Endothelial cell (in vitro differentiated cells): ENCODE data around the gene TRHDE. TPM values are rescaled to one million over a fixed set of nuclear protein-coding genes. Genes with fewer than 3 reads are reported as not detected.

Experiments
- DNase-seq: peaks from one replicate; pipeline ENCODE4 v3.0.0; 2021; ENCODE audit warnings: low spot score
- H3K27ac Mint-ChIP-seq: one replicate; pipeline ENCODE4 v1.8.0; 2021; ENCODE audit warnings: mixed read lengths, inconsistent platforms; ENCODE audit not compliant: unreplicated experiment
- H3K27me3 Mint-ChIP-seq: one replicate; pipeline ENCODE4 v1.8.0; 2021; ENCODE audit warnings: mild to moderate bottlenecking, moderate library complexity, mixed read lengths, inconsistent platforms; ENCODE audit not compliant: unreplicated experiment
- H3K36me3 Mint-ChIP-seq: one replicate; pipeline ENCODE4 v1.8.0; 2021; ENCODE audit warnings: mild to moderate bottlenecking, low read depth, mixed read lengths, inconsistent platforms; ENCODE audit not compliant: unreplicated experiment
- H3K4me1 Mint-ChIP-seq: one replicate; pipeline ENCODE4 v1.8.0; 2021; ENCODE audit warnings: mild to moderate bottlenecking, mixed read lengths, inconsistent platforms; ENCODE audit not compliant: unreplicated experiment
- H3K4me3 Mint-ChIP-seq: one replicate; pipeline ENCODE4 v1.8.0; 2021; ENCODE audit warnings: mild to moderate bottlenecking, mixed read lengths, inconsistent platforms; ENCODE audit not compliant: unreplicated experiment
- H3K9me3 Mint-ChIP-seq: one replicate; pipeline ENCODE4 v1.8.0; 2021; ENCODE audit warnings: mixed read lengths, inconsistent platforms; ENCODE audit not compliant: unreplicated experiment
- total RNA-seq: library from RNA; stranded (reverse); fragmentation: NEBNext Ultra II Directional; extraction: Animal tissue kit (Norgen Biotek cat#: 25700); gene quantifications from one replicate; pipeline ENCODE4 v1.2.1, GENCODE V29; 2021; ENCODE audit not compliant: unreplicated experiment
- TF ChIP-seq, protein P1 (sequence below): fragments of 200-600 bp; sonication (generic); IDR thresholded peaks from one replicate; pipeline ENCODE4 v1.5.0; 2021; ENCODE audit warnings: antibody characterized with exemption; ENCODE audit not compliant: unreplicated experiment

The TRHDE gene
- total RNA-seq, 1 donor from 2014 or later: 0.54 TPM

DNA sequence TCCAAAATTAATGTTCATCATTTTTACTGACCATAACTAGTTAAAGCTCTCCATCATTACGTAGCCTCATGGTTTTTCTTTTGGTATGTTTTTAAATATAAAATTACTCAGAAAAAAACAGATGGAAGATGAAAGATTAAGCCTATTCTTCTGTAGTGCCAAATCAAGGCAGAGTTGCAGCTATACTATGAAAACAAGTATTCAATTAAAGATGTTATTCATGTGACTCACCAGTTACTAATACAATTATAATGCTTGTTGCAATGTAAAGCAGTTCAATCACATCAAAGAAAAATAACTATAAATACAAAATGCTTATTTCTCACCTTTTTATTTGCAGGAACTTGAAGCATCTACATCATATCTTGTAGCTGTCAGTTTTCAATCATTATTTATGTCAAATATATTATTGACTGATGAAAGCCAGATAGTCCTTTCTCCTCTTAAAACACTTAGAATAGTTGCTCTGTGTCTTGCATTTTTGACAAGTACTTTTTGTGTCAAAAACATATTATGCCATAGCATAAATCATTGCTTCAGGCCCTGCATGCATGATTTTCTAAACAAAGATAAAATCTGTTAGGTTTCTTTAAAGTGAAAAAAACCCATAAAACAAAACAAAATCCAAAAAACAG, 36.0 kb upstream of the TRHDE start:
- DNase-seq: no peak
- Mint-ChIP-seq H3K4me3 (no peak overlapping the region), H3K36me3 (no peaks in the 10 kb centered on the region)

DNA sequence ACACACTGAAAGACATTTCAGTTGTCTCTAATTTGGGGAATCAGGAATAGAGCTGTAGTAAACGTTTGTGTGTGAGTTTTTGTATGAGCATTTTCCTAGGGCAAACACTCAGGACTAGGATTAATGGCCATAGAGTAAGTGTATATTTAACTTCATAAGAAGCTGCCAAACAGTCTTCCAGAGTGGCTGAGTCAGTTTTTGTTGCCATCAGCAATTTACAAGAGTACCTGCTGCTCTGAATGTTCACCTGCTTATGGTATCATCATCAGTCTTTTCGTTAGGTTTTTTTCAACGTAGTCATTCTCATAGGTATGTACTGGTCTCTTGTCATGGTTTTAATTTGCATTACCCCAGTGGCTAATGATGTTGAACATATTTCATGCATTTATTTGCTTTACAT, 30.6 kb upstream of the TRHDE start:
- Mint-ChIP-seq H3K4me3 (no peak overlapping the region), H3K36me3 (no peaks in the 10 kb centered on the region), H3K27me3 (no peaks in the 10 kb centered on the region), H3K4me1 (no peaks in the 10 kb centered on the region), H3K9me3 (no peaks in the 10 kb centered on the region), H3K27ac (no peak overlapping the region)
- TF ChIP-seq, protein P1, sequence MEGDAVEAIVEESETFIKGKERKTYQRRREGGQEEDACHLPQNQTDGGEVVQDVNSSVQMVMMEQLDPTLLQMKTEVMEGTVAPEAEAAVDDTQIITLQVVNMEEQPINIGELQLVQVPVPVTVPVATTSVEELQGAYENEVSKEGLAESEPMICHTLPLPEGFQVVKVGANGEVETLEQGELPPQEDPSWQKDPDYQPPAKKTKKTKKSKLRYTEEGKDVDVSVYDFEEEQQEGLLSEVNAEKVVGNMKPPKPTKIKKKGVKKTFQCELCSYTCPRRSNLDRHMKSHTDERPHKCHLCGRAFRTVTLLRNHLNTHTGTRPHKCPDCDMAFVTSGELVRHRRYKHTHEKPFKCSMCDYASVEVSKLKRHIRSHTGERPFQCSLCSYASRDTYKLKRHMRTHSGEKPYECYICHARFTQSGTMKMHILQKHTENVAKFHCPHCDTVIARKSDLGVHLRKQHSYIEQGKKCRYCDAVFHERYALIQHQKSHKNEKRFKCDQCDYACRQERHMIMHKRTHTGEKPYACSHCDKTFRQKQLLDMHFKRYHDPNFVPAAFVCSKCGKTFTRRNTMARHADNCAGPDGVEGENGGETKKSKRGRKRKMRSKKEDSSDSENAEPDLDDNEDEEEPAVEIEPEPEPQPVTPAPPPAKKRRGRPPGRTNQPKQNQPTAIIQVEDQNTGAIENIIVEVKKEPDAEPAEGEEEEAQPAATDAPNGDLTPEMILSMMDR: no peak
- no peak for DNase-seq

More for the DNA sequence above, 36.0 kb upstream of the TRHDE start:
- no peaks in the 10 kb centered on the region for H3K4me1 Mint-ChIP-seq
- no peaks in the 10 kb centered on the region for H3K9me3 Mint-ChIP-seq
- TF ChIP-seq, protein P1: no peak
- H3K27ac Mint-ChIP-seq: no peak overlapping the region
- no peaks in the 10 kb centered on the region for H3K27me3 Mint-ChIP-seq

DNA sequence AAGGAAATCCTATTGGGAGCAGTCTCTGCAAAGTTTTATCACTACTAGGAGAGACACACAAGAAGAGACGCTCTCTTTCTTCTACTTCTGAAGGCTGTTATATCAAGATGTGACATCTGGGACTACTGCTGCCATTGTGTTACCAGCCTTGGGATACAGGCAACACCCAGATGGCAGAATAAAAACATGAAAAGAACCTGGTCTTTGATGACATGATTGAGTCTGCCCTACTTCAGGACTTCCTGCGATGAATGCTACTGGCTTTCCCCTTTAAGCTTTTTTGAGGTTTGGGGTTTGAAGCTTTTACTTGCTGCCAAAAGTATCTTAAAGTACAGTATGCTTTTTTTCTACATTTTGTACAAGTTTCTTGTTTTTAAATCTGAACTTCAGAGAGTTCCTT, 29.2 kb upstream of the TRHDE start:
- H3K9me3 Mint-ChIP-seq: no peaks in the 10 kb centered on the region
- no peaks in the 10 kb centered on the region for H3K36me3 Mint-ChIP-seq
- no peak overlapping the region for H3K4me3 Mint-ChIP-seq
- no peaks in the 10 kb centered on the region for H3K4me1 Mint-ChIP-seq
- TF ChIP-seq, protein P1: no peak
- DNase-seq: no peak
- H3K27me3 Mint-ChIP-seq: no peaks in the 10 kb centered on the region
- H3K27ac Mint-ChIP-seq: no peak overlapping the region

DNA sequence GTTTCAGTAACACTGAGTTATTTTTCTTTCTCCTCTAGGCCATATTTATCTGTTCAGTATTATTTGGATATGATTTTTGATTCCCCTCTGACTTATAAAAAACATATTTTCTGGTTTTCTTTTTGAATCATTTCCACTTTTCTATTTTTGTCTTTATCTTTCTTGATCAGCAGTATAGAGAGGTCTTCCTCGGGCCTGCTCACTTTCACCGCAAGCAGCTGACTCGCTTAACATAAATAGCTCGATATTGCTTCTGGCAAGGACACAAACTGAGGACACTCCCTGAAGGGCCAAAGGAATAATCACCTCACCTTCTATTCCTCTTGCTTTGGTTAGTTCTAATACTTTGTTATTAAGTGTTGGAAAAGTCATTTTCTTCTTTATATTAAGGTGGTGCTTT, 25.8 kb upstream of the TRHDE start:
- Mint-ChIP-seq H3K27ac (no peak overlapping the region), H3K4me1 (no peaks in the 10 kb centered on the region), H3K36me3 (no peaks in the 10 kb centered on the region), H3K9me3 (no peaks in the 10 kb centered on the region), H3K27me3 (no peaks in the 10 kb centered on the region), H3K4me3 (no peak overlapping the region)
- TF ChIP-seq, protein P1: no peak
- DNase-seq: no peak

DNA sequence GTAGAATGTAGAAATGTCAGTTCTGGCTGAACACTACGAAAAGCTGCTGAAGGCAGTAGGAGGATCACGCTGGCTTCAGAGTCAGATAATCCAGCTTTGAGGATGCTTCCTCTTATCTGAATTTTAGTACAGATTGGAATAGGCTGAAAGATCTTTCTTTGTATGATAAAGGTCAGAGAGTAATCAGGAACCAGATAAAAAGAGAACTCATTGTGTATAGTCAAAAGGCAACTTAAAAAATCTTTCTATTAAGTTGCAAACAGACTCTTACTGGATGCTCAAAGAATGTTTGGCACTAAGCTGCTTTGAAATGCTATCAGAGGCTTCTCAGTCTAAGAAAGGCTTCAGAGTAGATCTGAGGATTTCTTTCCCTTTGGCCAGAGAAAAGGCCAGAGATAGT, 21.8 kb upstream of the TRHDE start:
- Mint-ChIP-seq H3K9me3 (no peaks in the 10 kb centered on the region), H3K4me3 (no peak overlapping the region), H3K4me1 (no peaks in the 10 kb centered on the region), H3K36me3 (no peaks in the 10 kb centered on the region), H3K27ac (no peak overlapping the region), H3K27me3 (no peaks in the 10 kb centered on the region)
- DNase-seq: no peak
- TF ChIP-seq, protein P1: no peak
